Spleen (tissue), 7 donors: Measurements from ENCODE around the gene NEO1.

Source experiments
- POLR2A ChIP-seq, 3 donors: fragments of 450-650 bp; IDR thresholded peaks; one replicate each; pipeline ENCODE4 v1.5.1; 2017; ENCODE audit warnings: antibody characterized with exemption in 3 of 3, mild to moderate bottlenecking in 1 of 3
- TF ChIP-seq, protein P1 (sequence below), 11 experiments: fragments of 200-600 bp in 7 of 11; fragments of 450-650 bp in 4 of 11; sonication (generic) in 4 of 11; IDR thresholded peaks in 8 of 11; conservative IDR thresholded peaks in 3 of 11; 1 replicate in 7 of 11; 2 replicates in 4 of 11; pipeline versions ENCODE4 v1.4.0 to v1.8.0; 2016 to 2021; ENCODE audit warnings: antibody characterized with exemption in 11 of 11, inconsistent platforms in 4 of 11, mild to moderate bottlenecking in 1 of 11
- donor health status: DM: no; HTN: no; CAD: no; lungs with moderate emphysema.
- donor health status: DM: no; HTN: no; CAD: no.
- donor health status: DM: no; HTN: no; CAD: no.

DNA sequence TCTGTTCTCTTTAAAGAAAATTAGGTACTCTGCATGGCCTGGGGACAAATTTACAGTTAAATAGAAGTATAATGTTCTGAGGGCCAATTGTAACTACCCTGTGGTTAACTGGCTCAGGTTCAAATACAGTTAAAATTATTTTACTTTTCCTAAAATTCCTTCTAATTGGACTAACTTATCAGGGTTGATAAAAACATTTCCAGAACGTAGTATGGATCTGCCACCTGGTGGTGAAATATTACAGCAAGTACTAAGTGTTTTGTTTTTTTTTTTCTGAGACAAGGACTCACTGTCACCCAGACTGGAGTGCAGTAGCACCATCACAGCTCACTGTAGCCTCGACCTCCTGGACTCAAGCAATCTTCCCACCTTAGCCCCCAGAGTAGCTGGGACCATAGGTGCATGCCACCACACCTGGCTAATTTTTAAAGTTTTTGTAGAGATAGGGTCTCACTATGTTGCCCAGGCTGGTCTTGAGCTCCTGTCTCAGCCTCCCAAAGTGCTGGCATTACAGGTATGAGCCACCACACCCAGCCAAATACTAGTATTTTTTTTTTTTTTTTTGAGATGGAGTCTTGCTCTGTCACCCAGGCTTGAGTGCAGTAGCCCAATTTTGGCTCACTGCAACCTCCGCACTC lies 29.2 kb downstream of the NEO1 start:
- TF ChIP-seq, protein P1, sequence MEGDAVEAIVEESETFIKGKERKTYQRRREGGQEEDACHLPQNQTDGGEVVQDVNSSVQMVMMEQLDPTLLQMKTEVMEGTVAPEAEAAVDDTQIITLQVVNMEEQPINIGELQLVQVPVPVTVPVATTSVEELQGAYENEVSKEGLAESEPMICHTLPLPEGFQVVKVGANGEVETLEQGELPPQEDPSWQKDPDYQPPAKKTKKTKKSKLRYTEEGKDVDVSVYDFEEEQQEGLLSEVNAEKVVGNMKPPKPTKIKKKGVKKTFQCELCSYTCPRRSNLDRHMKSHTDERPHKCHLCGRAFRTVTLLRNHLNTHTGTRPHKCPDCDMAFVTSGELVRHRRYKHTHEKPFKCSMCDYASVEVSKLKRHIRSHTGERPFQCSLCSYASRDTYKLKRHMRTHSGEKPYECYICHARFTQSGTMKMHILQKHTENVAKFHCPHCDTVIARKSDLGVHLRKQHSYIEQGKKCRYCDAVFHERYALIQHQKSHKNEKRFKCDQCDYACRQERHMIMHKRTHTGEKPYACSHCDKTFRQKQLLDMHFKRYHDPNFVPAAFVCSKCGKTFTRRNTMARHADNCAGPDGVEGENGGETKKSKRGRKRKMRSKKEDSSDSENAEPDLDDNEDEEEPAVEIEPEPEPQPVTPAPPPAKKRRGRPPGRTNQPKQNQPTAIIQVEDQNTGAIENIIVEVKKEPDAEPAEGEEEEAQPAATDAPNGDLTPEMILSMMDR (IDR thresholded peaks at IDR 0.05 in 8 of 11, conservative IDR thresholded peaks at IDR 0.05 in 3 of 11), result peak in 9 of 11 experiments; percentile 31 to 70 (median 56)
- no peak for TF ChIP-seq POLR2A (IDR thresholded peaks at IDR 0.05)
